Pons (tissue), 1 donor: ENCODE data around the gene RPTOR.

Experiments used
- DNase-seq: peaks from one replicate; pipeline ENCODE4 v3.0.0-alpha.2; 2016; ENCODE audit warnings: low spot score

The RPTOR gene

DNA sequence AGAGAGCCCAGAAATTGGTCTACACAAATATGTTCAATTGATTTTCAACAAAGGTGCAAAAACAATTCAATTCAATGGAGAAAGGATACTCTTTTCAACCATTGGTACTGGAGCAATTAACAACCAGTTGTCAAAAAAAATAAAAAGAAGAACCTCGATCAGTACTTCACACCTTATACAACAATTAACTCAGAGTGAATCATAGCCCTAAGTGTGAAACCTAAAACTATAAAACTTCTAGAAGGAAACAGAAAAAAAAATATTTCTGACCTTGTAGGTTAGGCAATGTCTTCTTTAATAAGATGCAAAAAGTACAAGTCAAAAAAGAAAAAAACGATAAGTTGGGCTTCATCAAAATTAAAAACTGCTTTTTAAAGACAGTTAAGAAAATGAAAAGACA lies 390.9 kb downstream of the RPTOR start:
- DNase-seq = no peak

DNA sequence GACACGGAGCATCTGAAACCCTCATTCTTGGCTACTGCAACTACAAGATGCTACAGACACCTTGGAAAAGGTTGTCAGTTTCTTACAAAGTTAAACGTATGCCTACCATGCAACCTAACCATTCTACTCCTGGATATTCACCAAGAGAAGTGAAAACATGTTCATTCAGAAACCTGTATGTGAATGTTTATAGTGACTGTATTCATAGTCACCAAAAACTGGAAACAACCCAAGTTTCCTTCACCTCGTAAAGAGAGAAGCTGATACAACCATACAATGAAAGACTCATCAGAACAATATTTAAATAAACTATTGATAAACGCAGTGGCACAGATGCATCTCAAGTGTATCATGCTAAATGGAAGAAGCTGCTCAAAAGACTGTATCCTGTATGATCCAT lies 391.6 kb downstream of the RPTOR start:
- no peak for DNase-seq

DNA sequence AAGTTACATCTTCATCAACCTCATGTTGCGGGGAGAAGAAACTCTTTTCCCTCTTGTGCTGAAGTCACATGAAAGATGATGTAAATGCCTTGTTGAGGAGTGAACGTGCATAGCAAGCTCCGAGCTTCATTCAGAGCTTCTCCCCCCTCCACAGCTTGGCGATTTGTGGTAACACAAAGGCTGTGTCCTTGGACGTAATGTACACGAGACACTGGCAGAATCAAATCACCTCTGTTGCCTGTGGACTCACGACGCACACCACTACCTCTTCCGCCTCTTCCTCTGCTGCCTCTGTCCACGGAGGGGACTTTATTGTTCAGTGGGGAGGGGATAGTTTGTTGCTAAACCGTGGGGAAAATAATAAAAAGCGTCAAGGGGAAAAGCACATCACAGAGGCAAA lies 392.1 kb downstream of the RPTOR start:
- DNase-seq = no peak

DNA sequence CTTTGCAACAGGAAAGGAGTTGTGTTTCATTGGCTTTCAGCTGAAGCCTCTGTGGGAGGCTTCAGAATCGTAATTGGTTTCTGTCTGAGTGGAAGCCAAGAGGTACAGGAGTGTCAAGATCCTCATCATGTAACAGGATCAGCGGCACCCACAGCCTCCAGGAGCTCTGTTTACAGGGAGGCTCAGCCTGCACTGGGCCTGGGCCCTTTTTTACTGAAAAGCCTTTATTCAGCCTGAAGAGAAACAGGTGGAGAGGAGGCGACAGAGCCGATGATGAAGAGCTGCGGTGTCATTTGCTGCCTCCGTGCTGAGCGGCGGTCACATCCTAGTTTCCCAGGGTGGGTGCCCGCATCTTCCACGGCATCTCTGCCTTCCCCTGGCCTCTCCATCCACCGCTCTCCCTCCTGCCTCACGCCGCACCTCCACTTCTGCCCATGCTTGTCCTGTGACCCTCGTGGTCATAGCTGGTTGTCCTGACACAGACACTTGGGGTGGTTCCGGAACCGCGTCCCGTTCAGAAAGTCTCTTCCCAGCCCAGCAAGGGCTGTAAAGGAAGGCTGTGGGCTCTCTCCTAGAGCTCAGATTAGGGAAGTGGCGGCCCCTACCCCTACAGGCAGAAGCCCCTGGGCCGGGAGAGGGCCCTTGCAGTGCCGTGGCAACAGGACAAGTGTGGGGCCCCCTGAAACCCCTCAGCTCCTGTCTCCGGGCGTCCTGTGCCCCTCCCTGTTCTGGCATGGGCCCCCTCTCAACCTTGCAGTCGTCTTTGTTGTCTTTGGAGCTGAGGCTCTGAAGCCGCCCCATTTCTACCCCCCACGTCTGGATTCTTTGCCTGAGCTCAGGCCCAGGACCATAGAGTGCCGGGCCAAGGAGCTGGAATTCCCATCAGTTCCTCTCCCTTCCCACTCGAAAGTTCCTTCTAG lies 393.1 kb downstream of the RPTOR start:
- no peak for DNase-seq

DNA sequence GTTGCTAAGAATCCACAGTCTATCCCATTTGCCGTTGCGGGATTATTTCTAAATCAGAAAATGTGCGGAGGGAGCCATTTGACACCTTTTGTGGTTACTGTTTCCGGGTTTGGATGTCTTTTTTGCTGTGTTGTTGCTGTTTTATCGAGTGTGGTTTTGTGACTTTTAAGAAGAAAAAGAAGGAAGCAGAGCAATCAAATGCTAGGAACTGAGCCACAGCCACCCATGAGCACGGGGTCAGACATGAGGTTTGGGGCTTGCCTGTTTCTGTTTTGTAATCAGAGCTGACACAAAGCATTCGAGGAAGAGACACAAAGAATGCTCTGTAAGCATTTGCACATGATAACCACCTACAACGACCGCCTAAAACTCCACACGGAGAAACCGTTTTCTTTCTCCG lies 393.9 kb downstream of the RPTOR start:
- DNase-seq = peak; percentile 72

DNA sequence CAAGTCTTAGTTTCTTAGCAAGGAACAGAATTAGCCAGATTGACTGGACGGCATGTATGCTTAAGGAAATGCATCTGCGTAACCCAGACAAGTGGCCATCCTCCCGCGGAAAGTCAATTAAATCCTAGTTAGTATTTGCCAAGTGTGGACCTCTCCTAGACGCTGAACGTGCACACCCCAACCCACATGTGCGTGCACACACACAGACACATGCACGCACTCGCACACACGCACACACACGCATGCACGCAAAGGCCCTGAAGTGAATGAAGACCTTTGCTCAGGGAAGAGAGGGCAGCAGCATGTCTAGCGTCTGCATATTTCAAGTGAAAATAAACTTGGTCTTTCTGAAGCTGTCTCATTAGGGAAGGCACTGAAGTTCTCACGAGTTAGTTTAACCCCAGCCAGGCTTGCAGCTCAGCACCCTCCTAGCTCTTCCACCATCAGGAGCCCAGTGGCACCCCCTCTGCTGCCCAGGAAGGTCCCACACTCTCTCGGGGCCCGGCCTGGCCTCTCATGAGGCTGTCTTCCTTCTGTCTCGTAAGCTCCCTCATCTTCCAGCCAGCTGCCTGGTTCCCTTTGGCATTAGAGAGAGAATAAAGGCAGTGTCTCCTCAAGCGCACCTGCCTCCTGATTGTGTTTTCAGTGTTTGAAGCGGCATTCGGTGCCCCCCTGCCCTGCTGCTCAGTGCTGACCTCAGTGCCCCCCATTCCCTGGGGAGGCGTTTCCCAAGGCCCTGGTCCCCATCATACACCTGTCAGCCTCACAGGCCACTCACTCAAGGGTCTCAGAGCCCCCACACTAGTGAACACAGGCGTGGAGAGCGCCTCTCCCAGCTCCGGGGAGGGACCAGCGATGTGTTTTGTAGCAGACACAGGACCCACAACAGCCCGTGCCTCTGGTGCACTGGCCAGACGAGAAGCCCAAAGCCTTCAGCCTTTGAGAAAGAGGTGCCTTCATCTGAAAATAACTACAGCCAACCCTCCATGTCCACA lies 394.8 kb downstream of the RPTOR start:
- no peak for DNase-seq

DNA sequence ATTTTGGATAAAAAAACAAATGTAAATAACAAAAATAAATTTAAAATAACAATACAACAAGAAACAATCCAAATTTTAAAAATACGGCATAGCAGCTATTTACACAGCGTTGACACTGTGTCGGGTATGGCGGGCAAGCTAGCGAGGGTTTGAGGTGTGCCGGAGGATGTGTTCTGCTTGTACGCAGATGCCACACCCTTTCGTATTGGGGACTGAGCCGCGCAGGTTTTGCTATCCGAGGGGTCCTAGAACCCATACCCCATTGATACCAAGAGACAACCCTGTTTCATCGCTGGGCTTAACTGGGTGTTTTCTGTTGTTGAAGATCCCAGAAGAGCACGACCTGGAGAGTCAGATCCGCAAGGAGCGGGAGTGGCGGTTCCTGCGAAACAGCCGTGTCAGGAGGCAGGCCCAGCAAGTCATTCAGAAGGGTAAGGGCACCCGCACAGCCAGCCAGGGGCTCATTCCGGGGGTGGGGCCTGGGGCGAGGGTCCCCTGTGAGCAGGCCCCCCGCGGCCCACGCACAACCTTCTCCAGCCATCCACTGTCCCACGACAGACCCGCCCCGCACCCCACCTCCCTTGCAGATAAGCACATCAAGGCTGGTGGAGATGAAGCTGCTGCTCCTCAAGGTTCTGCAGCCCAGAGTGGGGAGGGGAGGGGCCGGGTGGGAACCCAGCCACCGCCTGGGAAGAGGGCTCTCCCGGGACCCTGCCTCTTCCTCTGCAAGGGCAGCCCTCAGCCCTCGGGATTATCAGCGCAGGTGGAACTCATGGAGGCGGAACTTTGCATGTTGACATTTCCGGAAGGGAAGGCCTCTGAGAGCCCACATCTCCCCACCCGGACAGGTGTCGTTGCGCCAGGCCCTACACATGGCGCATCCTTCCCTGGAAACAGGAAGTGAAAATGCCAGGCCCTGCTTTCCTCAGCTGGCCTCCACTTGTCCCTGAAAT lies 395.8 kb downstream of the RPTOR start:
- DNase-seq = no peak

DNA sequence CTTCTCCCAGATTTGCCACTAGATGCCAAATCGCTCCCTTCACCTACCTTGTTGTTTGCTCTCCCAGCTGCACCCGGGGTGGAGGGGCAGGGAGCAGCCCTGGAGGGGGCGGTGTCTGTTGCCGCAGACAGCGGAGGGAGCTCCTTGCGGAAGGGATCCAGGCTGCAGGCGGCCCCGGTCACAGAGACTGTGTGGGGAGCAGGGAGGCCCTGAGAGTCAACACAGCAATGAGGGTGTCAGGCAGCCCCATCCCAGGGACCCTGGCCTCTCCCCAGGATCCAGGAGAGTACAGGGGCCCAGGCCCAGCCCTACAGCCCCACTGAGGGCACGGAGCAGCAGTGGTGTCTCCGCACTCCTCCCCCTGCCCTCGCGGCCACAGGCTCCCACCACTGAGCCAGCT lies 396.5 kb downstream of the RPTOR start:
- no peak for DNase-seq

DNA sequence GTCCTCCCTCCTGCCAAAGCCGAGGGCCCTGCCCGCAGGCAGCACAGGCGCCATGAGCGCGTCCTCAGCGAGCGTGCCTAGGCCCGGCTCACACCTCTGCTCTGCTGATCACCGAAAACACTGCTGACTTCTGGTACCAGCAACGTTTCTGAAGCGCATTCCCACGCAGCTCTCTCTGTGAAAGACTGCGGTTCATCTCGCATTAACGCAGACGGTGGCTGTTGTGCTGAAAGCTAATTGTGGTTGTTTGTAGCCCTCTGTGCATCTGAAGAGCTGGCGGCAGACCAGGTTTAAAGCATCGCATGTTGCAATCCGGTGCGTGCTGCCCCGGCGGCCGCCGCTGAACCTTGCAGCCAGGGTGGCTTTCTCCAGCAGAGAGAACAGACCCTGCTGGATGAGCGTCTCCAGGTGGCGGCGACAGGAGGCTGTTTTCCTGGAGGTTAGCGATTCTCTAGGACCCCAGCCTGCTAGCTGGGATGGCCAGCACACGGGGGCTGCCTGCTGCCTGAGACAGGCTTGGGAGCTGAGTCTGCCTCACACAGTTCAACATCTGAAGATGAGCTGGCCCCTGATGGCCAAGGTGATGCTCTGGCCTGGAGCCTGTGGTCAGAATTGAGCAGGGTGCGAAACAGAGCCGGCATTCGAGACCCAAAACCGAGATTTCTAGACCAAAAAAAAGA lies 397.2 kb downstream of the RPTOR start:
- DNase-seq = no peak

DNA sequence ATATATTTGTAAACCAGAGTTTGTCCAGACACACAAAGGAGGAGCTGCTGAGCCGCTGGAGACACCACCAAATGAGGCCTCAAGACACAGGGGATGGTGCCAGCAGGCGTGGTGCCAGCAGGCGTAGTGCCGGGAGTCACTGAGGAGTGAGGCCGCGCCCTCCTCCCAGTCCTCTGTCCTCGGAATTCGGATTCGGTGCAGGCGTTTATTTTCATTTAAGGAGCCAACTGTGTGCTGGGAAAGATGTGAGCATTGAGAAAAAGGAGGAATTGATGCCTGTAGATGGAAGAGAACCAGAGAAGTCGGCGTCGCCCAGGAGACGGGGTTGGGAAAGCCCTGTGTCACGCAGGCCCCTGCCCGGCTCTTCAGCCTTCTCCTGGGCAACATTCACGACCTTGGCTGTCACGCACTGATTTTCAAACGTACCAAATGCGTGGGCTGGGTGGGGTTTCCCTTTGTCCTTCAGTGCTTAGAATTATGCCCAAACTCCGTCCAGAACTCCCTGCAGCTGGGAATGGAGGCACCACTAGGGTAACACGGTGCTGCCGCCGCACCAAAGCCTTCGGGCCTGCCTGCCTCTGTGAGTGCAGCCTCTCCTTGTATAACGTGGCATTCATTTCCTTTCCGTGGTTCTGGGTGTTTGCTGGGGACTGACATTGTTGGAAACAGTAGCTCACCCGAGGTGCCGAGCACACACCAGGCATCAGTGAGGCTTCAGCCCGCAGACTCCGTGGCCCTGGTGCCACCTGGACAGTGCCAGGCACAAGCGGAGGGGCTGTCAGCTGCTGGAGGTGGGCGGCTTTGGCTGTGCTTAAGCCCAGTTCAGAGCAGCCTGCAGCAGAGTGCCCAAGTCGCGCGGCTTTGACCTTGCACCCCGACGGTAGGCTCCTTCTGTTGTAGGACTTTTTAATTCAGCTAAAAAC lies 398.0 kb downstream of the RPTOR start:
- DNase-seq = peak; percentile 64

DNA sequence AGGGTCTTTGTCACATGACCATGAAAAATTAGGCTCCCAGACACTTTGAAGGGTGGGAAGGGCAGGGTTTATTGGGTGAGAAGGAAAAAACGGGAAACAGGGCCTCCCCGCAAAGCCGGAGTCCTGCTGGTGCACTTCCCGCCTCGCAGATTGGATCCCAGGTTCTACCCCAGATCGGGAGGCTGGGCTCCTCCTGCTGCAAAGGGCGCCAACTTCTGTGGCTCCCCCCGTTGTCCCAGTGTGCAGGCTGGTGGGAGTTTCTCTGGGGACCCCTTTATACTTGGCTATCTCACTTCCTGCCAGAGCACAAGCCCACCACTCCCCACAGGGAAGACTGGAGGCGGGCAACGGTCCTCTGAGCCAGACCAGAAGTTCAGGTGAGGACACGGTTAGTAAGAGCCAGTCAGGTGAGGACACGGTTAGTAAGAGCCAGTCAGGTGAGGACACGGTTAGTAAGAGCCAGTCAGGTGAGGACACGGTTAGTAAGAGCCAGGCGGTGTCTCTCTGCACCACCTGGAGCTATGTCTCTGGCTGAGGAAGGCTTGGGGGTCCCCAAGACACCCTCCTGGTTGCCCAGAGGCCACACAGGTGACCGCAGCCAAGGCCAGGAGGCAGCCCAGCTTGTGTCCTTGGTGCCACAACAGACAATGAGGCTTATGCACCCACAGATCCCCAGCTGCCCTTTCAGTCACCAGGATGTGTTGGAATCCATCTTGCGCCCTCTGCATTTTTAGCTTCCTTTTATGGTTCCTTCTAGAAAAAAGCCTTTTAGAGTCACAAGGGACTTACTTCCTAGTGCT lies 398.9 kb downstream of the RPTOR start:
- no peak for DNase-seq

DNA sequence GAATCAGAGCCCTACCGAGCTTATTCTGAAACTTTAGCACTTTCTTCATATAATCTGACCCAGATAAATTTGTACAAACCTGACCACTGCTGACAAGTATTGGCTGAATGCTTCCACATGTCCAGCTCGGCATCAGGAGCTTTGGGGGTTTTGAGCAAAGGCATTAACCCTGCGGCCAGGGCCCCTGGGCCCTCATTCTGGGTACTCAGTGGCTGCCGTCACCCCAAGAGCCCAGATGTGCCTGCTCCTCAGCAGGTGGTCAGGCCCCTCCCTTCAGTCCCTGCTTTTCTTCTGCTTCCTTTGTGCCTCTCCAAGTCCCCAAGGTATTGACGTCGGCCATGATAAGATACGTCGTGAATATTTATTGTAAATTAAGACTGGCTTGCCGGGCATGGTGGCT lies 399.7 kb downstream of the RPTOR start:
- no peak for DNase-seq

DNA sequence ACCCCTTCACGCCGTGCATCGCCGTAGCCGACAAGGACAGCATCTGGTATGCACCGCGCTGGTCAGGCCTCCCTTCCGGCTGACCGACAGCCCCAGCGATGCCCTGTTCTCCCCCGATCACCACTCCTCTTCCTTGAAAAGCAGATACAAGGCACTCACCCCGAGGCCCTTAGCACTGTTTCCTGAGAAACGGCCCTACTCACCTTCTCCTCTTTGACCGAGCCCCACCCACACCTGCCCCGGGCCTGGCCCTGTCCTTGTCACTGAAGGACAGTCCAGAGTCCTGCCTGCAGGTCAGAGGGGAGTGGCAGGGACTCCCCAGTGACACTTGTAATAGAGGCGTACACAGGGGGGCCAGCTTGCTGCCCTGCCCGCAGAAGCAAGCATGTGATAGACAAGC lies 401.1 kb downstream of the RPTOR start:
- no peak for DNase-seq

DNA sequence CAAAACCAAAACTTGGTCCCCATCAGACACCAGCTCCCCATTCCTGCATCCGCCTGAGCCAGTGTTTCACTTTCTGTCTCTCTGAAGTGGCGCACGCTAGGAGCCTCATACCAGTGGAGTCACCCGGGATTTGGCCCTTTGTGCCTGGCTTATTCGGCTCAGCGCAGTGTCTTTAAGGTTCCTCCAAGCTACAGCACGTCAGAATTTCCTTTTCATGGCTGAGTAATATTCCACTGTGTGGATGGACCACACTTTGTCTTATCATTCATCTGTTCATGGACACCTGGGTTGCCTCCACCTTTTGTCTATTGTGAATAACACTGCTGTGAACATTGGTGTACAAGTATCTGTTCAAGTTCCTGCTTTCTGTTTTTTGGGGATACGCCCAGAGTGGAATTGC lies 401.8 kb downstream of the RPTOR start:
- no peak for DNase-seq

DNA sequence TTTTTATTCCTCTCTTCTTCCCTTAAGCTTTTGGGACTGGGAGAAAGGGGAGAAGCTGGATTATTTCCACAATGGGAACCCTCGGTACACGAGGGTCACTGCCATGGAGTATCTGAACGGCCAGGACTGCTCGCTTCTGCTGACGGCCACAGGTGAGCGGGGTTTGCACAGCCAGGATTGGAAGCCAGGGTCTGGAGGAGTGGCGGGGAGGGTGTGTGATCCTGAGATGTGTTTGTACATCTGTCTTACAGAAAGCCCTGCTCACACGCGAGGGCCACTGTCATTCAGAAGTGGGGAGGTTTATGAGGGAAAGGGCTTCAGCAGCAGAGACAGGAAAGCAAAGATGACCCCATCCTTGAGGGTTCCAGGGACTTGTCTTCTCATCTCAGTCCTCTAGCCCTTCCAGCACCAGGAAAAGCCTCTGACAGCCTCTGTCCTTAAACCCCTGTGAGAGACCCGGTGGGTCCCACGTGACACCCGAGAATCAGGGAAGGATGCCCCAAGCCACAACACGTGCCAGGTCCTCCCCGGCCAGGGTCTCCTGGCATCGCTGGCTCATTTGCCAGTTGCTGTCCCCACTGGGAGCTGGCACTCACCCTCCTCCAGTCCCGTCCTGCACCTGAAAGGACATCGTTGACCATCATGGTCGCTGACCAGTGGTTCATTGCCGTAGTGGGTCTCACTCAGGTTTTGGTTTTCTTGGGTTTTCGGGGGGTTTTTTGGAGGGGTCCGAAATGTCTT lies 402.7 kb downstream of the RPTOR start:
- DNase-seq = no peak

DNA sequence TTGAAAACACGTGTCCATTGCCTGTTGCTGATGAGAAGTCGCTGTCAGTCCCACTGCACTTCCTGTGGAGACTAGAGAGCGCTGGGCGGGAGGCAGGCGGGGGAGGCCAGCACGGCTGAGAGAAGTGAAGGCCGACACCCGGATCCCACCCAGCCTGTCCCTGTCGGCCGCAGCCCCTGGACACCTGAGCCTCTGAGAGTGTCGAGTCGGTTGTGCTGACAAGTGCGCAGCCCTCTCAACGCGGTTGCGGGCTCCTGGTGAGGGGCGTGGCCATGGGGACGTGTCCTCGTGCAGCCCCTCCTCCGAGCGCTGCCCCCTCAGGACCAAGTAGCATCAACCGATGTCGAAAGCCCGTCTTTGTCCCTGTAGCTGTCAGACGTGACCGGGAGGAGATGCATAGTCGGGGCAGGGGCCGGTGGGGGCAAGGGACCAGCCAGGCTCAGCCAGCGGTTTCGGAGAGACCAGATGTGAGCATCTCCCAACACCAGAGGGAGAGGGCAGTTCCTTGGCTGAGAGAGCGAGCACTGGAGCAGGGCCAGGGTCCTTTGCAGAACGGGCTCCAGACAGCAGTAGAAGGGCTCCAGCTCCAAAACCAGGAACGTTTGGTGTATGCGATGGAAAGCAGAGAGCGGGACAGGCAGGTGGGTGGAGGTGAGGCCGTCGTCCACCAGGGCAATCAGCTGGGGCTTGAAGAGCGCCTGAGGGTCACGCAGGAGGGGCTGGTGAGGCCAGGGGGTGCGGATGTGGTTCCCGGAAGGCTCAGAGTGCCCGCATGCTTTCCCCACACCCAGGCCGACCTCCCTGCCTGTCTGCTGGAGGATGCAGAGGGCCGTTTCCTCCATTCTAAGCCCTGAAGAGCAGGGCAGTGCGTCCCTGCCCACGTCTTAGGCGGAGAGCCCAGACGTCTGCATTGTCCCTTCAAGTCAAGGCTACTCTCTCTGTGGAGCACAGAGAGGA lies 403.7 kb downstream of the RPTOR start:
- DNase-seq = no peak

DNA sequence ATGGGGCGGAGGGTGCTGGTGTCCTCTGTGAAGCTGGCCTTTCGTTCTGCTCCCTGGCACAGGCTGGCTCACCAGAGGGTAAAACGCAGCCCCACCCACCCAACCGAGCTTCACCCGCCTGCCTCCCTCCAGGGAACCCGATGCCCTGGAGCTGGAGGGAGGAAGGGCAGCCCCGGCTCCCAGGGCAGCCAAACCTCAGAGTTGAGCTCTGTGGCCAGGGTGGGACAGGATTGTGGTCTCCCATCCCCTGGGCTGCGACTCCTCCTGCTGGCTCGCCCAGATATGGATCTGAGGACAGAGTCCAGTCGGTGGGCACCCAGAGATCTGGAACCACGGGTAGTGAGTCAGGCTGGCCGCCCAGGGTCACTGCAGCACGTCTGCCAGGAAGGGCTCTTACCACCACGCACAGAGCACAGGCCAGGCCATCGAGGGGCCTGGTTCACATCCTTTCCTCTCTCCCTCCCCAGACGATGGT lies 404.4 kb downstream of the RPTOR start:
- no peak for DNase-seq
